GM19099 (cell line): ENCODE measurements around the gene CALB2.

Experiments used
- POLR2A ChIP-seq: IDR thresholded peaks from 3 replicates; pipeline ENCODE4 v1.6.1; 2011; ENCODE audit warnings: low read depth; ENCODE audit not compliant: insufficient read length; ENCODE audit errors: extremely low read depth

CALB2 gene

DNA sequence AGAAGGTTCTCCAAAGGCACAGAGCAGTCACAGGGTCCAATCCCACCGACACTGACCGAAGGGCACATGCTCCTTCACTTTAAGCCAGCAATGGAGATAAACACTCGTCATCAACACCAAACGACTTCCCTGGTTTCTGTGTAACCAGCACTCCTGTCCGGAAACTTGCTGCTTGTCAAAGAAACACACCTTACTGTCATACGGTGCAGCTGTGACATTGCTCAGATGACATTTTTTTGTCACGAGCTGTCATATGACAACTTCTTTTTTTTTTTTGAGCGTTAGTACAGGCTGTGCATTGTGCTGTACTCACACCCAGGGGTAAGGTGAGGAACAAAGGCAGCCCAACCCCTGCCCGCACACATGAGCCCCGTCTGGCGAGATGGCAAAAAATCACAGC is 44.2 kb downstream of the CALB2 start:
- TF ChIP-seq POLR2A = no peak

DNA sequence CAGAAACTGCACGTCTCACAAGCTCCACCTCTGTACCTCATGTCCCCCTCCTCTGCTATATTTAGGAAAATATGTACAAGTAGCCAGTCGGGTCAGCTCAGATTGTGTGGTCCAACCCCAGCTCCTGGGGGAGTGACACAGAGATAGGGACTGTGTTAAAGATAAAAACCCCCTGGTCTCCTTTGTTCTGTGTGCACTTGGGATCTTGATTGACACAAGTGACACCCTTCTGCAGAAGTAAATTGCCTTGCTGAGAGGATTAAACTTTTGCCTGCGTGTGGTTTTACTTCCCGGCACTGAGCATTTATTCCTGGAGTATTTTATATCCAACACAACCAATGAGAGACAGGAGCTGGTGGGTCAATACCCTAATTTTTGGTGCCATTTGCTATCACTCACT is 45.8 kb downstream of the CALB2 start:
- TF ChIP-seq POLR2A = no peak

DNA sequence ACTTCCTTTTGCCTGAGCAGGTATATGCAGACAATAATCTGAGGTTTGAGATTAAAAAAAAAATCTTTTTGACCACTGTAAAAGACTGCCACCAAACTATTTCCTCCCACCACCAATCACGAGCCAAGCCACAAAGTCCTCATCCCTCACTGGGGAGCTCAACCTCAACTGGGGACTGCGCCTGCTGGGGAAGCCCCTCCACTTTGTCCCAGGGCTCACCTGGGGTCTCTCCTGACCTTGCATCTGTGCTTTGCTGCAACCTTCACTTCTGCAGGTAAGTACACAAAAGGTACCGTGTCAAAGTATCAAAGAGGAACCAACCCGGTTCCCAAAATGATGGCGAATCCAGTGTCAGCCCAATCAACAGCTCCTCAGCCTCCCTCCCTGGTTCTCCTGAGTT is 47.8 kb downstream of the CALB2 start:
- TF ChIP-seq POLR2A = no peak

DNA sequence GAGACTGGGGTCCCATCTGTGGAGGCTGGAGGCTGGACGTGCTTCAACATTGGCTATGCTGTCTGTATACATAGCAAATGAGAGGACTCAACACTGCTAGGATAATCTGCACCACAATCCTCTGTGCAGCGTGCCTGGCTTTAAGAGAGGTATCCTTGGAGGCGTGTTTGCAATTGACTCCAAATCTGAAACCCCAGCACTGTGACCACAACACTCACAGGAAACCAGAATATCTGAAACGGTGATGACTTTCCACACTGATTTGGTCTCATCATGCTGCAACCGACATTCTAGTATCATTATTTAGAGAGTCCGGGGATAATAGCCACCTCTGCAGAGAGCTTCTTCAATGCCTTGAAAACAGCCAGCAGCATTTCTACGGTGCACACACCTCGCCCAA is 48.2 kb downstream of the CALB2 start:
- TF ChIP-seq POLR2A = no peak

DNA sequence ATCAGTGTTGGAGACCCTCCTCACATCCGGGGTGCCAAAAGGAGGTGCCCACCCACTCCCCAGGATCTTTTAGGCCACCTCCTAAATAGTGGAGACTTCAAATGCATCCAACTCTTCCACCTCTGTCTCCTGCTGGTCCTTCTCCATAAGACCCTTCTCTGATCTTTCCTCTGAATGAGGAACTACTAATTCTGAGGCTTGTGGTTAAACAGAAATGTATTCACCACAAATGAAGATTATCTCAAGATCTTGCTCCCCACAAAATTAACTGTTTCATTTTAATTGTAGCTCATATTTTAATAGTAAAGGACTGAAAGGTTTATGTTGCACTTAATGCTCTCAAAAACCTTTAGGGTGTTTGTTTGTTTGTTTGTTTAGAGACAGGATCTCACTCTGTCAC is 49.2 kb downstream of the CALB2 start:
- no peak for TF ChIP-seq POLR2A

DNA sequence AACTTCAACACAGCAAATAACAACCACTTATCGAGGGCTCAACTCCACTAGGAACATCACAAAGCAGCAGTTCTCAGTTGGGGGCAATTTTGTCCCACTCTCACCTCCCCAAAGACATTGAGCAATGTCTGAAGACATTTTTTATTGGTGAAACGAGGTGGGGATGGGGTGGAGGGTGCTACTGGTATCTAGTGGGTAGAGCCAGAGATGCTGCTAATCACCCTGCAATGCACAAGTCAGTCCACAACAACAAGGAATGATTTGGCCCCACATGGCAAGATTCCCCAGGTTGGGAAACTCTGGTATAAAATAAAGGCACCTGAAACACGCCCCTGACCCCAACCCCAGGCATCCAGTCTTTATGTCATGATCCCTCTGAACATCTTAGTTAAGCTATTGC is 50.0 kb downstream of the CALB2 start:
- no peak for TF ChIP-seq POLR2A

DNA sequence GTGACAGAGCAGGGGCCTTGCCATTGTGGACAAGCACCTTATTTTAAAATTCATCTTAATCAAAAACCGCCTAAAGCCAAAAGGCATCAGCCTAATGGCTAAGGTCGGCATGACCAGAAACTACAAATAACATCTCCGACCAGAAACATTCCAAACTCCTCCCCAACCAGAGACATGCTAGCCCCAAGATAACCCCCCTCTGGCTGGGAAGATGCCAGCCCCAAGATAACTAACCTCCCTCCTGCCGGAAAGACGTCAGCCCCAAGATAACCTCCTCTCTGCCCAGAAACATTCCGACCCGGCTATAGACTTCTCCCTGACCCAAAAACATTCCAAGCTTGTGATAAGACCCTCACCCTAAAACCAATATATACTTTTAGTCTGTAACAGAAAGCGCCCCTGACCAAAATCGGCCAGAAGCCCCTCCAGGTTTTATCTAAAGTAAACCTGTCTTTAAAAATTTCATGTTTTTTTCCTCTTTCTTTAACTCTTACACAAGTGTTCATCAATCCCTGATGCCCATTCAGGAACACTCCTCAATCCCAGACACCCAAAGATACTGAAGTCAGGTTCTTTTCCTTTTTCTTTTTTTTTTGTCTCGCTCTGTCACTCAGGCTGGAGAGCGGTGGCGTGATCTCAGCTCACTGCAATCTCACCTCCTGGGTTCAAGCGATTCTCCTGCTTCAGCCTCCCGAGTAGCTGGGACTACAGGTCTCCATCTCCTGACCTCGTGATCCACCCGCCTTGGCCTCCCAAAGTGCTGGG is 50.7 kb downstream of the CALB2 start:
- no peak for TF ChIP-seq POLR2A

DNA sequence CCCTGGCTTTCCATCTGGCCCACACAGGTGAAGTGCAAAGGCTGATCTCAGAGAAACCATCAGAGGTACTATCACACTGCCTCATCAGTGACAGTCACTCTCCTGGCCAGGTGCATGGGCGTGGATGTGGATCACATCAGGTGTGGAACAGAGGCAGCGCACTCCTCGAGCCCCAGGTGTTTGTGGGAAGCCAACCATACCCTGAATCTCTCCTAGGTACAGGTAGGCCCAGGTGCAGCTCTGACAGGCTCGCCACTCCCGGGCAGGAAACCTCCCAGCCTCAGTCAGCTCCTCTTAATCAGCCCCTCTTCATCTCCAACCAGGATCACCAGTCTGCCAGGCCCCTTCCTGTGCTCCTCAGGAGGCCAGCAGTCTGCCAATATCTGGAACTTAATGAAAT is 51.6 kb downstream of the CALB2 start:
- TF ChIP-seq POLR2A = no peak

DNA sequence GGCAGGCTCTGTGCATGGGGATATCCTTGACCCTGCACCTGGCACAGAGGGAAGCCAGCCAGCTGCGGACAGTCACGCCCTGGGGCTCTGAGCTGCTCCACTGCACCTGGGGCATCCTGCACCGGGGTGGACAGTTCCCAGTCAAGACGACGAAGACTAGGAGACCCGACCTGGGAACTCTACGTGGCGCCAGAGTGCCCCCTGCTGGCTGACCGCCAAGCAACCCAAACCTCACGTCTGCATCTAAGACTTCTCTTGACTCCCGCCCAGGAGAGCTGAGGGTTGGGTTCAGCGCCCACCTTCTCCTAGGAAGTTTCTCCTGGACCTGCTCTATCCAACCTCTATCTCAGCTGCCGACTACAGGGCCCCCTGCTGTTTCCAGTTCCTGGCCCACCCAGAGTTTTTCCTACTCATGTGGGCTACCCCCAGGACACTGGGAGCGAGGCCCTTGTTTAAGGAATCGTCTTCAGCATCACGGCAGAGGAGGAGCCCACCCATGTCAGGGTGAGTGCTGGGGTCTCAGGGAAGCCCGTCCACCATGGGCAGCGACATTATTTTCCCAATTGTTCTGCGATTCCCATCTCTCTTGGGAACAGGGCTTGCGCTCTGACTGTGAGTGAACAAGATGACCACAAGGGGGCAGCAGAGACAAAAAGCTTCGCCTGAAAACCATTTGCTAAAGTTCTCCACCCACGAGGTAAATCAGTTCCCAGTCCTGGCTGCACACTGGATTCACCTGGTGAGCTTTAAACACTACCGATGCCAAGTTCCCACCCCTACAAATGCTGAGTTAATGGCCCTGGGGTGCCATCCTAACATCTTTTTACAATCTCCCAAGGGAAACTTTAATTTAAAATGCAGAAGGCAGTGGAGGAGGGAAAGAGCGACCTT is 54.0 kb downstream of the CALB2 start:
- TF ChIP-seq POLR2A = no peak

DNA sequence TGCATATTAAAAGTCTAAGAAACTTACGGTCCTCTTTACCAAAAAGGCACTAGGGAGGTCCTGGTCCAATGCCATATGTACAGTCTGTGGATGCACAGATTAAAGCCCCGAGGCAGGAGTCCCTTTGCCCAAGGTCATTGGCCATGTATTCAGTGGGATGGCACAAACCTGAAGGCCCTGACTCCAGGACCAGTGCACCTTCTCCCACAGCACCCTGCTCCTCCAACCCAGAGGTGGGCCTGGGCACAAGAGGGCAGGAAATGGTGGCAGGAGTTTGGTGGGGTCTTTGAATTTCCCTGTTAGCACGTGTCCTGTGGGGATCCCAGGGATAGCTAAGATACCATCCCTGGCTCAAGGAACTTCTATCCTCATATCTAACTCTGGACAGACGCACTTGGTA is 54.8 kb downstream of the CALB2 start:
- TF ChIP-seq POLR2A = no peak

DNA sequence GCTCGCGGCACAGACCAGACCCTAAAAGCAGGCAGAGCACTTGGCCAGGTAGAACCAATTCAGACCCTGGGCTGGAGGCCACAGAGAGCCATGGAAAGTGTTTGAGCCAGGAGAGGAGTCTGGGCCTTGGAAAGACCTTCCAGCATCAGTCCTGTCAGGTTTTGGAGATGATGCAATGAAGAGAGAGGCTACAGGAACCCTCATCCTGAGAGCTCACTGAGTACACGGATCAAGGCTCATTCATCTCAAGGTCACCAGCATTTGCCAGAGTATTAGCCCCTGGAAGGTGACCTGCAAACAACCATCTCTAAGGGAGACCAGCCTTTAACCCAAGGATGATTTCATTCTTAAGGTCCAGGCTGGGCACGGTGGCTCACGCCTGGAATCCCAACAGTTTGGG is 55.5 kb downstream of the CALB2 start:
- TF ChIP-seq POLR2A = no peak

DNA sequence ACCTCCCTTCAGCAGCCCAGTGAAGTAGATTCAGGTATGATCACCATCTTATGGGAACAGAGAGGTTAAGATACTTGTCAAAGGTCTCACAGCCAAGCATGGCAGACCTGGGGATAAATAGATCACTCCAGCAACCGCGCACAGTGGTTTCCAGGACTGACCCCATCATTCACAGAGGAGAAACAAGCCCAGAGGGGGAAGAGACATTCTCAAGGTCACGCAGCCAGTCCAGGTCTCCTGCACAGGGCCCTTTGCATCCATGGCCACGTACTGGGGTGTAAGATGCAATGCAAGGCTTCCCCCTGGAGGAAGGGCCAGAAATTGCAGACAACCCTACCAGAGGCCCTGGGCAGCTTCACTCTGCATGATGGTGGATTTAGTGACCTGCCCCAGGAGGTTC is 63.4 kb downstream of the CALB2 start:
- no peak for TF ChIP-seq POLR2A

DNA sequence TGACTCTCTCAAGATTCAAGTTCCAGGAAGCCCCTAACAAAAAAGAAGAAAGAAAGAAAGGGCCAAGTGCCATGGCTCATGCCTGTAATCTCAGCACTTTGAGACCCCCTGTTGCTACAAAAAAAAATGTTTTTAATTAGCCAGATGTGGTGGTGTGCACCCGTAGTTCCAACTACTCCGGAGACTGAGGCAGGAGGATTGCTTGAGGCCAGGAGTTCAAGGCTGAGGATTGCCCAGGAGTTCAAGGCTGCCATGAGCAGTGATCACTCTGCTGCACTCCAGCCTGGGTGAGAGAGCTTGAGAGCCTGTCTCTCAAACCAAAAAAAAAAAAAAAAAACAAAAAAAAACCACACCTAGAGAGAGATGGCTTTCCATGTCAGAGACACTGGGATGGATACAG is 64.5 kb downstream of the CALB2 start:
- no peak for TF ChIP-seq POLR2A

DNA sequence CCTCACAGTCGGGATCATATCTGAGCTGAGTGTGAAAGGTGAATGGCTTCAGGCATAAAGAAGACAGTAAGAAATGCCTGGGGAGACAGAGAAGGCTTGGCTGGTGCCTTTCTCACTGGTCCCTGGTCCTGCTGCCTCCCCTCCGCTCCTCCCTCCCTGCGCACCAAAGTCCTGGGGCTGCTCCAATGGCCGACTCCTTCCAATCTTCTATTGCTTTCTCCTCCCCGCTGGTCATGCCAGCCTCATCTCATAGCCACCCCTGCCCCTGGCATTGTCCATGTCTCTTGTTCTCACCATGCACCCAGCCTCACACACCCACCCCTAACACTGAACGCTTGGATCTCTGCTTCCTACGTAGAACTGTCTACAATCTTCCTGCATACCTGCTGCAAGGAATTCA is 65.3 kb downstream of the CALB2 start:
- TF ChIP-seq POLR2A = no peak

DNA sequence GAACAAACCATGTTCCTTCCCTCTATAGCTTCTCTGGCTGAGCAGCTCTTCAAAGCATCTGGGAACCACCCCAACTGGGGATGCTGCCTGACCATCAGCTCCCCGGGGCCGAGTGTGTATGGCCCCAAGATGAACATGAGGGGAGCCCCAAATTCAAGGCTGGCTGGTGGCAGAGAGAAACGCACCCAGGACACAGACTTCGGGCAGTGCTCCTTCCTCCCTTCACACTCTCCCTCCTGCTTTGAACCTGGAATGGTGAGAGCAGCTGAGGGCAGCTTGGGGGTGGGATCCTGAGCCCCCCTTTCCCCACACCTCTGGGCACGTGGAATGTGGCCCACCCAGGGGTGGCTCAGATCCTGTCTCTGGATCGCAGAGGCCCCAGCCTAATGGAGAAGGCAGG is 66.1 kb downstream of the CALB2 start:
- no peak for TF ChIP-seq POLR2A

DNA sequence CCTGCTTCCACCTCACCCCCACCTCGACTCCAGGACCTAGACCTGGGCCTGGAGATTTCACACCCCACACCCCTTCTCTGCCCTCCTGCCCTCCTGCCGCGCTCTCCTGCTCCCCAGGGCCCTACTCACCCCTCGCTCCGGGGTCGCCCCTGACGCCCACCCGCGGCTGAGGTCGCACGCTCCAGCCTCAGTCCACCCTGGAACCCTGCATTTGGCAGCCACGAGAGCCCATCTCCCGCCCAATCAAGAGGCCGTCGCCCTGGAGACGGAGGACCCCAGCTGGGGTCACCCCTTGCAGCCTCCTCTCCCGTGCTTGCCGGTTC is 67.2 kb downstream of the CALB2 start:
- no peak for TF ChIP-seq POLR2A

DNA sequence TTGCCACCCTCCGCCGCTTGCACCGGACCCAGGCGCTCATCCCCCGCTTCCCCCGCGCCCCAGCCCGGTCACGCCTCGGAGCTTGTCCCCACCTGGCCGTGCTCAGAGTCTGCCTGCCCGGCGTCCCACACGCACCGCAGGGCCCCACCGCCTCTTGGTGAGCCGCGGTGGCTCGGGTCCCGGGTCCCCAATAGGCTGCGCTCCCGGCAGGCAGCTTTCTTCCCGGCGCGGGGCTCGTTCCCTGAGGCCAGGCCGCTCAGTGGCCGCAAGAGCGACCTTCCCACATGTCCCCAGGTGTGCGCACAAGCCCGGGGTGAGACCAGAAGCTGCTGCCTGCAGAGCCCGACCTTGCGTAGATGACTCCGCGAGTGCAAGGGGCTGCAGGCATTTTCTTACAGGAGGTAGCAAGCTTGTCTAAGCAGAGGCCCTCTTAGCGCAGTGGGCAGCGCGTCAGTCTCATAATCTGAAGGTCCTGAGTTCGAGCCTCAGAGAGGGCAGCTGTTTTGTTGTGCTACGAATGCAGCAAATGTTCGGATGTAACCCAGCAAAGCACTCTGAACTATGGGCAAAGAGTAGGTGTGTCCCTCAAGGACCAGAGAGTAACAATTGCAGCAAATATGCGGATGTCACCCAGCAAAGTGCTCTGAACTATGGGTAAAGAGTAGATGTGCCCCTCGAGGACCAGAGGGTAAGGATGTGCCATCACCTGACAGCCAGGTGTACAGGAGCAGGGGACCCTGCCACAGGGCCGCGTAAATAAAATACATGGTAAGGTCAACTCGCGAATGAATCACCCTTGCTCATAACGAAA is 67.8 kb downstream of the CALB2 start:
- no peak for TF ChIP-seq POLR2A
